SU-DHL-6 (cell line): ENCODE results near the gene ACBD5.
"Not testable (repeated sequence)": the region's sequence is repeated elsewhere in the genome, so short reads cannot be mapped to it uniquely, and the experiment has no call there.

ENCODE experiments used
- H2AFZ ChIP-seq: fragments of 200-600 bp; sonication (generic); 2 replicates; pipeline ENCODE4 v1.6.1; 2014; ENCODE audit warnings: low read depth, mild to moderate bottlenecking, moderate library complexity, mixed read lengths, antibody characterized with exemption, low read length; ENCODE audit not compliant: severe bottlenecking
- H3F3A ChIP-seq: fragments of 200-600 bp; shearing (Covaris generic); 2 replicates; pipeline ENCODE4 v1.6.0; 2016; ENCODE audit warnings: antibody characterized with exemption, mild to moderate bottlenecking; ENCODE audit not compliant: insufficient read depth
- H3K27ac ChIP-seq: fragments of 200-600 bp; sonication (generic); 2 replicates; pipeline ENCODE4 v1.5.1; 2016; ENCODE audit warnings: low read depth, mild to moderate bottlenecking, low read length, moderate library complexity, mixed read lengths
- H3K27me3 ChIP-seq: fragments of 200-600 bp; sonication (generic), shearing (Covaris generic); 2 replicates; pipeline ENCODE4 v1.6.0; 2014; ENCODE audit warnings: mild to moderate bottlenecking, low read length
- H3K36me3 ChIP-seq: fragments of 200-600 bp; sonication (generic); 2 replicates; pipeline ENCODE4 v1.6.1; 2014; ENCODE audit warnings: mild to moderate bottlenecking, low read length, mixed read lengths
- H3K4me2 ChIP-seq: fragments of 300-600, 200-600 bp; shearing (Covaris generic), sonication (generic); 2 replicates; pipeline ENCODE4 v1.6.0; 2014; ENCODE audit warnings: low read length, low read depth, mild to moderate bottlenecking; ENCODE audit not compliant: poor library complexity, severe bottlenecking
- H3K4me3 ChIP-seq: fragments of 200-600 bp; sonication (generic); 2 replicates; pipeline ENCODE4 v1.5.1; 2014; ENCODE audit warnings: antibody characterized with exemption, low read length, mild to moderate bottlenecking, mixed read lengths; ENCODE audit not compliant: insufficient read depth, poor library complexity, severe bottlenecking
- H3K79me2 ChIP-seq: fragments of 200-600 bp; sonication (generic); 2 replicates; pipeline ENCODE4 v1.6.1; 2014; ENCODE audit warnings: mild to moderate bottlenecking, low read length, moderate library complexity; ENCODE audit not compliant: insufficient read depth
- H3K9ac ChIP-seq: fragments of 200-600 bp; sonication (generic); 2 replicates; pipeline ENCODE4 v1.7.0; 2014; ENCODE audit warnings: mild to moderate bottlenecking, low read length
- H3K9me2 ChIP-seq: fragments of 200-600 bp; sonication (generic); replicated peaks from 2 replicates; pipeline ENCODE4 v1.6.1; 2014; ENCODE audit warnings: low read length; ENCODE audit not compliant: insufficient read depth
- H3K9me3 ChIP-seq: fragments of 200-600 bp; sonication (generic); 2 replicates; pipeline ENCODE4 v1.6.1; 2014; ENCODE audit warnings: low read length, mixed read lengths; ENCODE audit not compliant: insufficient read depth
- H4K20me1 ChIP-seq: fragments of 200-600 bp; sonication (generic); 2 replicates; pipeline ENCODE4 v1.6.1; 2014; ENCODE audit warnings: low read depth, mild to moderate bottlenecking, antibody characterized with exemption, low read length, moderate library complexity, mixed read lengths
- CTCF ChIP-seq: fragments of 200-600 bp; sonication (generic); IDR thresholded peaks from one replicate; pipeline ENCODE4 v1.5.1; 2017; ENCODE audit warnings: antibody characterized with exemption, mild to moderate bottlenecking, low read length, moderate library complexity; ENCODE audit not compliant: insufficient read depth, poor library complexity, severe bottlenecking
- EZH2phosphoT487 ChIP-seq: fragments of 200-600 bp; sonication (generic), shearing (Covaris generic); conservative IDR thresholded peaks from 2 replicates; pipeline ENCODE4 v1.6.1; 2018; ENCODE audit warnings: mild to moderate bottlenecking, antibody characterized with exemption, low read length, moderate library complexity, mixed read lengths

Gene ACBD5

GRCh38 chr10:27241652-27242472 is 1.3 kb upstream of the ACBD5 start:
- H3K36me3 ChIP-seq: no peaks in the 10 kb centered on the region
- H3K27ac ChIP-seq: peak overlapping the region; percentile 99
- no peaks in the 10 kb centered on the region for H3K27me3 ChIP-seq
- peak overlapping the region; percentile 85 for H2AFZ ChIP-seq
- H3K9me3 ChIP-seq: no peaks in the 10 kb centered on the region
- H4K20me1 ChIP-seq: no peaks in the 10 kb centered on the region
- H3F3A ChIP-seq: peaks cover 36% of the 10 kb centered on the region
- peak; percentile 47 for TF ChIP-seq CTCF
- no peak for TF ChIP-seq EZH2phosphoT487
- H3K79me2 ChIP-seq: peaks cover 31% of the 10 kb centered on the region
- no peaks in the 10 kb centered on the region for H3K9me2 ChIP-seq
- H3K4me3 ChIP-seq: peak overlapping the region; percentile 78
- peak overlapping the region; percentile 96 for H3K4me2 ChIP-seq
- H3K9ac ChIP-seq: peak overlapping the region; percentile 76

- Histone ChIP-seq H3K4me2 (peak overlapping the region; percentile 96), H3K4me3 (peak overlapping the region; percentile 78), H2AFZ (peak overlapping the region; percentile 85), H3K36me3 (no peaks in the 10 kb centered on the region), H3K27me3 (no peaks in the 10 kb centered on the region), H3K9me2 (no peaks in the 10 kb centered on the region), H3K79me2 (peaks cover 37% of the 10 kb centered on the region), H3K9me3 (no peaks in the 10 kb centered on the region), H3K27ac (peak overlapping the region; percentile 99), H4K20me1 (no peaks in the 10 kb centered on the region), H3K9ac (peak overlapping the region; percentile 76), H3F3A (peaks cover 36% of the 10 kb centered on the region)
- TF ChIP-seq CTCF (no peak), EZH2phosphoT487 (no peak)
These were observed 534 bp upstream of the ACBD5 start for GRCh38 chr10:27241010-27241651.

GRCh38 chr10:27237531-27237930 is 3.1 kb downstream of the ACBD5 start:
- not testable (repeated sequence) for H3K4me3 ChIP-seq, H4K20me1 ChIP-seq, H3K9me2 ChIP-seq, H3K27me3 ChIP-seq, H3K36me3 ChIP-seq, H2AFZ ChIP-seq, H3K9me3 ChIP-seq
- Histone ChIP-seq H3K27ac (peak overlapping the region; percentile 47; the same call in 1 of the 2 replicates), H3F3A (peaks cover 22% of the 10 kb centered on the region), H3K79me2 (peaks cover 48% of the 10 kb centered on the region), H3K9ac (peak overlapping the region; percentile 25; the same call in 1 of the 2 replicates), H3K4me2 (peak overlapping the region; percentile 71)

- H3K79me2 ChIP-seq: peaks cover 48% of the 10 kb centered on the region
- not testable (repeated sequence) for H2AFZ ChIP-seq, H3K4me3 ChIP-seq, H3K27me3 ChIP-seq, H4K20me1 ChIP-seq, H3K9me3 ChIP-seq, H3K9me2 ChIP-seq, H3K36me3 ChIP-seq
- H3K4me2 ChIP-seq: peak overlapping the region; percentile 71
- H3F3A ChIP-seq: peaks cover 18% of the 10 kb centered on the region
- H3K27ac ChIP-seq: peak overlapping the region; percentile 47; the same call in 1 of the 2 replicates
- H3K9ac ChIP-seq: peak overlapping the region; percentile 25; the same call in 1 of the 2 replicates
These were observed 3.9 kb downstream of the ACBD5 start for GRCh38 chr10:27236589-27237128.
